Duodenal mucosa (tissue), 2 donors: ENCODE data around the gene FNIP1.

Source experiments
- H3K27ac ChIP-seq: one replicate; pipeline ENCODE4 v1.7.0; 2013; ENCODE audit warnings: low read depth, low read length
- H3K27me3 ChIP-seq, 2 donors: one replicate each; pipeline ENCODE4 v1.7.0; 2013; ENCODE audit warnings: low read length in 2 of 2, control low read depth in 1 of 2; ENCODE audit not compliant: insufficient read depth in 2 of 2, control insufficient read depth in 1 of 2
- H3K36me3 ChIP-seq, 2 donors: one replicate each; pipeline ENCODE4 v1.7.0; 2013; ENCODE audit warnings: low read length in 2 of 2, control low read depth in 1 of 2; ENCODE audit not compliant: insufficient read depth in 2 of 2, control insufficient read depth in 1 of 2
- H3K4me1 ChIP-seq, 2 donors: one replicate each; pipeline ENCODE4 v1.7.0; 2013; ENCODE audit warnings: low read length in 2 of 2, control low read depth in 1 of 2; ENCODE audit not compliant: insufficient read depth in 2 of 2, control insufficient read depth in 1 of 2
- H3K4me3 ChIP-seq, 2 donors: one replicate each; pipeline ENCODE4 v1.7.0; 2013; ENCODE audit warnings: low read length in 2 of 2, low read depth in 1 of 2
- H3K9ac ChIP-seq, 2 donors: one replicate each; pipeline ENCODE4 v1.7.0; 2013; ENCODE audit warnings: low read length in 2 of 2, low read depth in 1 of 2
- H3K9me3 ChIP-seq, 2 donors: one replicate each; pipeline ENCODE4 v1.7.0; 2013; ENCODE audit warnings: low read length in 2 of 2, control low read depth in 1 of 2; ENCODE audit not compliant: control insufficient read depth in 1 of 2

Gene FNIP1

GRCh38 chr5:131635684-131636572 lies 160.9 kb downstream of the FNIP1 start:
- H3K9ac ChIP-seq: peak overlapping the region; percentile 70 to 95
- no peaks in the 10 kb centered on the region for H3K36me3 ChIP-seq
- H3K4me3 ChIP-seq: peak overlapping the region; percentile 78 to 96
- H3K9me3 ChIP-seq: no peaks in the 10 kb centered on the region
- H3K4me1 ChIP-seq: peaks cover 5 to 32% of the 10 kb centered on the region in 2 donors
- peak overlapping the region; percentile 92 for H3K27ac ChIP-seq
- H3K27me3 ChIP-seq: no peaks in the 10 kb centered on the region

- H3K27ac ChIP-seq: peak within 1 kb of the TSS; percentile 94
- H3K36me3 ChIP-seq: no peaks in the 10 kb centered on the region
- no peaks in the 10 kb centered on the region for H3K27me3 ChIP-seq
- peak within 1 kb of the TSS; percentile 78 to 96 for H3K4me3 ChIP-seq
- H3K9ac ChIP-seq: peak within 1 kb of the TSS; percentile 72 to 95
- peaks cover 12 to 40% of the 10 kb centered on the region in 2 donors for H3K4me1 ChIP-seq
- H3K9me3 ChIP-seq: no peaks in the 10 kb centered on the region
These were observed 161.7 kb downstream of the FNIP1 start, which contains the start of gene RAPGEF6 for GRCh38 chr5:131634996-131635683. RAPGEF6 (minus strand) TSS chr5:131635229; CDS start chr5:131635030, 199 bp downstream.

GRCh38 chr5:131634666-131634995 lies 162.2 kb downstream of the FNIP1 start:
- Histone ChIP-seq H3K9me3 (no peaks in the 10 kb centered on the region), H3K4me1 (peaks cover 12 to 43% of the 10 kb centered on the region in 2 donors), H3K36me3 (no peaks in the 10 kb centered on the region), H3K27ac (peak overlapping the region; percentile 94), H3K4me3 (peak overlapping the region; percentile 78 to 96), H3K9ac (peak overlapping the region; percentile 72 to 95), H3K27me3 (no peaks in the 10 kb centered on the region)

GRCh38 chr5:131634238-131634637 lies 162.6 kb downstream of the FNIP1 start:
- Histone ChIP-seq H3K9ac (peak overlapping the region; percentile 72 to 95), H3K36me3 (no peaks in the 10 kb centered on the region), H3K4me1 (peaks cover 12 to 43% of the 10 kb centered on the region in 2 donors), H3K4me3 (peak overlapping the region; percentile 78 to 96), H3K27me3 (no peaks in the 10 kb centered on the region), H3K27ac (peak overlapping the region; percentile 94), H3K9me3 (no peaks in the 10 kb centered on the region)

- Histone ChIP-seq H3K27ac (no peak overlapping the region), H3K9me3 (no peaks in the 10 kb centered on the region), H3K9ac (peak overlapping the region in 1 of 2 donors; percentile 95), H3K4me1 (peaks cover 12 to 43% of the 10 kb centered on the region in 2 donors), H3K4me3 (peak overlapping the region; percentile 78 to 96), H3K27me3 (no peaks in the 10 kb centered on the region), H3K36me3 (no peaks in the 10 kb centered on the region)
These were observed 163.0 kb downstream of the FNIP1 start for GRCh38 chr5:131633830-131634229.

GRCh38 chr5:131630963-131631350 lies 165.9 kb downstream of the FNIP1 start:
- no peaks in the 10 kb centered on the region for H3K9me3 ChIP-seq
- H3K9ac ChIP-seq: no peak overlapping the region
- no peaks in the 10 kb centered on the region for H3K36me3 ChIP-seq

GRCh38 chr5:131630208-131630962 lies 166.4 kb downstream of the FNIP1 start:
- no peak overlapping the region for H3K9ac ChIP-seq
- H3K4me1 ChIP-seq: peaks cover 12 to 33% of the 10 kb centered on the region in 2 donors
- no peak overlapping the region for H3K27ac ChIP-seq
- no peaks in the 10 kb centered on the region for H3K36me3 ChIP-seq
- no peaks in the 10 kb centered on the region for H3K27me3 ChIP-seq
- no peak overlapping the region for H3K4me3 ChIP-seq
- H3K9me3 ChIP-seq: no peaks in the 10 kb centered on the region

More at GRCh38 chr5:131630963-131631350, 165.9 kb downstream of the FNIP1 start:
- Histone ChIP-seq H3K4me1 (peaks cover 12 to 33% of the 10 kb centered on the region in 2 donors), H3K4me3 (no peak overlapping the region), H3K27me3 (no peaks in the 10 kb centered on the region), H3K27ac (no peak overlapping the region)

GRCh38 chr5:131628990-131629389 lies 167.8 kb downstream of the FNIP1 start:
- no peak overlapping the region for H3K27ac ChIP-seq
- no peaks in the 10 kb centered on the region for H3K27me3 ChIP-seq
- no peak overlapping the region for H3K9ac ChIP-seq
- no peaks in the 10 kb centered on the region for H3K36me3 ChIP-seq
- H3K4me3 ChIP-seq: no peak overlapping the region
- H3K9me3 ChIP-seq: no peaks in the 10 kb centered on the region
- peaks cover 12 to 29% of the 10 kb centered on the region in 2 donors for H3K4me1 ChIP-seq

GRCh38 chr5:131627207-131627865 lies 169.5 kb downstream of the FNIP1 start:
- H3K9me3 ChIP-seq: no peaks in the 10 kb centered on the region
- H3K4me3 ChIP-seq: no peak overlapping the region
- peaks cover 0 to under 1% of the 10 kb centered on the region in 2 donors for H3K36me3 ChIP-seq
- no peak overlapping the region for H3K9ac ChIP-seq
- no peak overlapping the region for H3K27ac ChIP-seq
- H3K4me1 ChIP-seq: peaks cover 7 to 20% of the 10 kb centered on the region in 2 donors
- H3K27me3 ChIP-seq: no peaks in the 10 kb centered on the region
